ENCODE data around the gene ADAMTSL4. TPM values are rescaled to one million over a fixed set of nuclear protein-coding genes. Genes with fewer than 3 reads are reported as not detected.
"Not testable (repeated sequence)": the region's sequence is repeated elsewhere in the genome, so short reads cannot be mapped to it uniquely, and the experiment has no call there.

The ADAMTSL4 gene
- total RNA-seq, 2 donors from 2014 or later, result 0.48 to 1.0 TPM

DNA sequence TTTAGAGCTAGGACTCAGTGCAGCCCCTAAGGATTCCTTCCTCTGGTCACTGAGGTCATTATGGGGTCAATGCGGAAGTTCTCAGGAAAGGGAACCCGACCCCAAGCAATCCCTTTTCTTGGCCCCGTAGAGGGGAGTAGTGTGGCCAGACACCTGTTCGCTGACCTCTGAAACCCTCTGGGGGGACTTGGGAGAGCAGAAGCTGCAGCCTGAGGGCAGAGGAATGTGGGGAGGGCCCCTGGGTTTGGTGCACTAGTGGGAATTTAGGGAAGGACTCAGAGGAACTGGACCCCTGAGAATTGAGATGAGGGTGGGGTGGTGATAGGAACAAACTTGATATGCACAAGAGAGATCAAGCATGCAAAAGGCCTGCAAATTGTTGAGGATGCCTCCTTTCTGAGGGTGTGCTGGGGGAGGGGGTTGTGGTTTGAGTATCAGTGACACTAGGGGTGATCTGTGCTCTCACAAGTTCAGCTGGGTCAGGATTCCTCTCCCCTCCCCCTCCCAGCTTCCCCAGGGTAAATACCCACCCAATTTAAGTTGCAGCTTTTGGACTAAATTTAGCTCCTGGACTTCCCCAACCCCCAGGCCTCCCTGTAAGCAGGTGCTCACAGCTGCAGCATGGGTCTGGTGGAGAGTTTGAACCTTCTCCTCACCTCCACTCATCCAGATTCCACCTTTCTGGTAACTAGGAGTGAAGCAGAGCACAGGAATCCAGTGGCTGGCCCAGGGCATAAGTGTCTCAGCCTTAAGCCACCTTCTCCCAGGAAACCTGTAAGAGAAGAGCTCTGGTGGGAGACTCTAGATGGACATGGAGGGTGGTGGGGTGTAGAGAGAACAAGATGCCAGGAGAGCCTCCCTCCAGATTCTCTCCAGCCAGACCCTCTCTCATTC, 13.5 kb downstream of the ADAMTSL4 start:
- Mint-ChIP-seq H3K4me1 (ENCODE audit: low read depth in 2 of 2) (peaks cover 62 to 67% of the 10 kb centered on the region in 2 donors), H3K27ac (peak overlapping the region; percentile 98 to 100)

GRCh38 chr1:150563340-150564038, 14.3 kb downstream of the ADAMTSL4 start:
- DNase-seq (ENCODE audit: low spot score), result peak; percentile 59
- peaks cover 70 to 75% of the 10 kb centered on the region in 2 donors for H3K4me1 Mint-ChIP-seq (ENCODE audit: low read depth in 2 of 2)

More for the DNA sequence above, 13.5 kb downstream of the ADAMTSL4 start:
- Mint-ChIP-seq H3K9me3 (no peaks in the 10 kb centered on the region), H3K36me3 (no peaks in the 10 kb centered on the region), H3K4me3 (peak overlapping the region; percentile 96), H3K27me3 (no peaks in the 10 kb centered on the region)
- peak; percentile 31 to 46 for ATAC-seq
- peak; percentile 88 for DNase-seq (ENCODE audit: low spot score)

DNA sequence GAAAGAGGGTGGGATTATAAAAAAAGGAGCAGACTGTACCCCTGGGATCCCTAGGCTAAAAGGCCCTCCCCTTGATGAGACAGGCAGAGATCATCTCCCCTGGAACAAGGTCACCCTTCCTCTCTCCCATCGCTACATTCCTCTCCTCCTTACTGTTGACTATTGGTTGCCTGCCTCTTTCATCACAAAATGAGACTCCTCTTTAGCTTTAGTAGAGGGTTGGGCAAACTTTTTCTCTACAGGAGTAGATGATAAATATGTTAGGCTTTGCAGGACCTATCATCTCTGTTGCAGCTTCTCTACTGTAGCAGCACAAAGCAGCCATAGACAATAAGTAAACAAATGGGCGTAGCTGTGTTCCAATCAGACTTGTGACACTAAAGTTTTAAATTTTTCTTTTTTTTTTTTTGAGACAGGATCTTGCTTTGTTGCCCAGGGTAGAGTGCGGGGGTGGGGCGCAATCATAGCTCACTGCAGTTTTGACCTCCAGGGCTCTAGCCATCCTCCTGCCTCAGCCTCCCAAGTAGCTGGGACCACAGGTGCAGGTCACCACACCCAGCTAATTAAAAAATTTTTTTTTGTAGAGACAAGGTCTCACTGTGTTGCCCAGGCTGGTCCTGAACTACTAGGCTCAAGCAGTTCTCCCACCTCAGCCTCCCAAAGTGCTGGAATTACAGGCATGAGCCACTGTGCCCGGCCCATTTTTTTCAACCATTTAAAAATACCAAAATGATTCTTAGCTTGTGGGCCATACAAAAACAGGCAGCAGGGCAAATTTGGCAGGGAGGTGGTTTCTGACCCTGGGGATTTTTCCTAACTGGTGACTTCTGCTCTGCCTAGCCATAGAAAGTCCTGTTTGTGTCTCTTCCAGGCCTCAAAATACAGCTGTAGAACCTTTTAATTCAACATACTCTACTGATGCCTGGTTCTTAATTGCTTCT, 15.1 kb downstream of the ADAMTSL4 start:
- no peaks in the 10 kb centered on the region for H3K36me3 Mint-ChIP-seq
- peak overlapping the region; percentile 98 to 100 for H3K27ac Mint-ChIP-seq
- peaks cover 76 to 82% of the 10 kb centered on the region in 2 donors for H3K4me1 Mint-ChIP-seq (ENCODE audit: low read depth in 2 of 2)
- ATAC-seq (no peak), DNase-seq (ENCODE audit: low spot score) (peak; percentile 60)
- H3K27me3 Mint-ChIP-seq, result no peaks in the 10 kb centered on the region
- H3K9me3 Mint-ChIP-seq, result no peaks in the 10 kb centered on the region
- H3K4me3 Mint-ChIP-seq, result peak overlapping the region; percentile 96

More at GRCh38 chr1:150563340-150564038, 14.3 kb downstream of the ADAMTSL4 start:
- peak overlapping the region; percentile 96 for H3K4me3 Mint-ChIP-seq
- H3K27me3 Mint-ChIP-seq, result no peaks in the 10 kb centered on the region
- no peaks in the 10 kb centered on the region for H3K36me3 Mint-ChIP-seq
- peak overlapping the region; percentile 98 to 100 for H3K27ac Mint-ChIP-seq
- ATAC-seq, result peak in 1 of 2 donors; percentile 8
- H3K9me3 Mint-ChIP-seq, result no peaks in the 10 kb centered on the region

DNA sequence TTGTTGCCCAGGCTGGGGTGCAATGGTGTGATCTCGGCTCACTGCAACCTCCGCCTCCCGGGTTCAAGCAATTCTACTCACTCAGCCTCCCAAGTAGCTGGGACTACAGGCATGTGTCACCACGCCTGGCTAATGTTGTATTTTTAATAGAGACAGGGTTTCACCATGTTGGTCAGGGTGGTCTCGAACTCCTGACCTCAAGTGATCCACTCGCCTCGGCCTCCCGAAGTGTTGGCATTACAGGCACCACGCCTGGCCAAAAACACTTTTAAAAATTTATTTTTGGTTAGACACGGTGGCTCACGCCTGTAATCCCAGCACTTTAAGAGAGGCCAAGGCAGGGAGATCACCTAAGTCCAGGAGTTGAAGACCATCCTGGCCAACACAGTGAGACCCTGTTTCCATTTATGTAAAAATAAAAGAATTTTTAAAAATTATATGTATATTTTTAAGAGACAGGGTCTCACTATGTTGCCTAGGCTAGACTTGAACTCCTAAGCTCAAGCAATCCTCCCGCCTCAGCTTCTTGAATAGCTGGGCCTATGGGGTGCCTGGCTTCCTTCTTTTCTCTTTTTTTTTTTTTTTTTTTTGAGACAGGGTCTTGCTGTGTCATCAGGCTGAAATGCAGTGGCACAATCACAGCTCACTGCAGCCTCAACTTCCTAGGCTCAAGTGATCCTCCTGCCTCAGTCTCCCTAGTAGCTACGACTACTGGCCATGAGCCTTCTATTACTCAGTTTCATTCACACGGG, 16.2 kb downstream of the ADAMTSL4 start:
- H3K4me1 Mint-ChIP-seq (ENCODE audit: low read depth in 2 of 2), result peaks cover 80 to 87% of the 10 kb centered on the region in 2 donors
- H3K27ac Mint-ChIP-seq, result peak overlapping the region; percentile 98 to 100
- not testable (repeated sequence) for H3K9me3 Mint-ChIP-seq, ATAC-seq, H3K27me3 Mint-ChIP-seq, H3K36me3 Mint-ChIP-seq
- H3K4me3 Mint-ChIP-seq, result peak overlapping the region; percentile 89
- peak; percentile 12 for DNase-seq (ENCODE audit: low spot score)

DNA sequence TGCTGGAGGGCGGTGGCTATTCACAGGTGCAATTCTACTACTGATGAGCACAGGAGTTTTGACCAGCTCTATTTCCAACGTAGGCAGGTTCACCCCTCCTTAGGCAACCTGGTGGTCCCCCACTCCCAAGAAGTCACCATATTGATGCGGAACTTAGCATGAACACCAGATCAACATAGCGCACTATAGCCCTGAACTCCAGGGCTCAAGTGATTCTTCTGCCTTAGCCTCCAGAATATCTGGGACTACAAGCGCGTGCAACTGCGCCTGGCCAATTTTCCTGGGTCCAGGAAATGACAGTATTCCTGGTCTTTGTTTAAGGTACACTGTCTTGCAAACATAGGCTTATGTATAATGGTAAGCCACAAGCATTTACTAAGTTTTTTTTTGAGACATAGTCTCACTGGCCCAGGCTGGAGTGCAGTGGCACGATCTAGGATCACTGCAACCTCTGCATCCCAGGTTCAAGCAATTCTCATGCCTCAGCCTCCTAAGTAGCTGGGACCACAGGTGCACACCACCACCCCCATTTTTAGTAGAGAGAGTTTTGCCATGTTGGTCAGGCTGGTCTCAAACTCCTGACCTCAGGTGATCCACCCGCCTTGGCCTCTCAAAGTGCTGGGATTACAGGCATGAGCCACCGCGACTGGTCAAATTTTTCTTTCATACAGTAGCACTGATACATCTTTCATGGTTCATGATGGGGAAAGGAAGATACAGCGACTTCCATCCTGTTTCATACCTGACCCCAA, 17.6 kb downstream of the ADAMTSL4 start:
- Mint-ChIP-seq H3K36me3 (peaks cover 7% of the 10 kb centered on the region), H3K9me3 (no peaks in the 10 kb centered on the region), H3K4me3 (peak overlapping the region; percentile 89), H3K27me3 (no peaks in the 10 kb centered on the region), H3K4me1 (ENCODE audit: low read depth in 2 of 2) (peaks cover 73 to 85% of the 10 kb centered on the region in 2 donors), H3K27ac (peak overlapping the region; percentile 98 to 100)
- ATAC-seq (no peak), DNase-seq (ENCODE audit: low spot score) (peak; percentile 39)

DNA sequence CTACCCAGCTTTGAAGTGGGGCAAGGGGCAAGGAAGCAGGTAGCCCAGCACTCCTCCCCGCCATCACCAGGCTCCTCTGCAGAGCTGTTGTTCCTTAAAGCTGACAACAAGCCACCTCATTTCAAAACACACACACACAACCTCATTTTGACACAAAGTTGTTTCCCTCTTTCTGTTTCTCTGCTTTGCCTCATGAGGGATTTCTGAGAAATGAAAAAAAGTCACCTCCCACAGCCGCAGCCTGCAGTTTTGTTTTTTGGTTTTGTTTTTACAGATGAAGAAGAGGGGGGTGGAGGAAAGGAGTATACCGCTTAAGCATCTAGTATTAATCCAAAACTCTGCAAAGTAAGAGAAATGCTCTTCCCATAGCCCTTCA, 18.1 kb downstream of the ADAMTSL4 start:
- peaks cover 7% of the 10 kb centered on the region for H3K36me3 Mint-ChIP-seq
- DNase-seq (ENCODE audit: low spot score) (peak; percentile 83), ATAC-seq (peak; percentile 77 to 79)
- H3K27ac Mint-ChIP-seq, result peak overlapping the region; percentile 98 to 100
- H3K9me3 Mint-ChIP-seq, result no peaks in the 10 kb centered on the region
- H3K4me3 Mint-ChIP-seq, result peak overlapping the region; percentile 89
- H3K27me3 Mint-ChIP-seq, result no peaks in the 10 kb centered on the region
- peaks cover 71 to 84% of the 10 kb centered on the region in 2 donors for H3K4me1 Mint-ChIP-seq (ENCODE audit: low read depth in 2 of 2)

- peak overlapping the region; percentile 89 for H3K4me3 Mint-ChIP-seq
- no peaks in the 10 kb centered on the region for H3K9me3 Mint-ChIP-seq
- H3K36me3 Mint-ChIP-seq, result peaks cover 7% of the 10 kb centered on the region
- peaks cover 68 to 80% of the 10 kb centered on the region in 2 donors for H3K4me1 Mint-ChIP-seq (ENCODE audit: low read depth in 2 of 2)
- peak; percentile 70 for DNase-seq (ENCODE audit: low spot score)
- no peaks in the 10 kb centered on the region for H3K27me3 Mint-ChIP-seq
- ATAC-seq, result peak; percentile 50 to 62
- peak overlapping the region; percentile 98 to 100 for H3K27ac Mint-ChIP-seq
These were observed 18.7 kb downstream of the ADAMTSL4 start for GRCh38 chr1:150567717-150568593.

DNA sequence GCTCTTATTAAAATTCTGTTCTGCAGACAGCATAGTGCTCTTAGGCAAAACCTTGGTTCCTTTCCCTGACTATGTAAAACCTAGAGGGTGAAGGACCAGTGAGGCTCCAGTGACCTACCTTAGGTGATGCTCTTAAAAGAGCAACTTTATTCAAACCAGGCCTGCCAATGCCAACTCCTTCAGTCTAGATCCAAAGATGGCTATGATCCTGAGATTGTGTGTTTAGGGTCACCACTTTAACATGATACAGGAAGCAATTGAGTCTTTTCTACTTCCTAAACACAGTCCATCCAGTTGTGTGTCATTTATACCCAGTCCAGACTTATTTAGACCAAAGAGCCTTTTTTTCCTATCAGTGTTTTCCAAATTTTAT, 19.4 kb downstream of the ADAMTSL4 start:
- Mint-ChIP-seq H3K4me3 (peak overlapping the region; percentile 89), H3K9me3 (no peaks in the 10 kb centered on the region), H3K27me3 (no peaks in the 10 kb centered on the region), H3K27ac (peak overlapping the region; percentile 98 to 100), H3K4me1 (ENCODE audit: low read depth in 2 of 2) (peaks cover 67 to 79% of the 10 kb centered on the region in 2 donors), H3K36me3 (peaks cover 7% of the 10 kb centered on the region)
- ATAC-seq (no peak), DNase-seq (ENCODE audit: low spot score) (no peak)

DNA sequence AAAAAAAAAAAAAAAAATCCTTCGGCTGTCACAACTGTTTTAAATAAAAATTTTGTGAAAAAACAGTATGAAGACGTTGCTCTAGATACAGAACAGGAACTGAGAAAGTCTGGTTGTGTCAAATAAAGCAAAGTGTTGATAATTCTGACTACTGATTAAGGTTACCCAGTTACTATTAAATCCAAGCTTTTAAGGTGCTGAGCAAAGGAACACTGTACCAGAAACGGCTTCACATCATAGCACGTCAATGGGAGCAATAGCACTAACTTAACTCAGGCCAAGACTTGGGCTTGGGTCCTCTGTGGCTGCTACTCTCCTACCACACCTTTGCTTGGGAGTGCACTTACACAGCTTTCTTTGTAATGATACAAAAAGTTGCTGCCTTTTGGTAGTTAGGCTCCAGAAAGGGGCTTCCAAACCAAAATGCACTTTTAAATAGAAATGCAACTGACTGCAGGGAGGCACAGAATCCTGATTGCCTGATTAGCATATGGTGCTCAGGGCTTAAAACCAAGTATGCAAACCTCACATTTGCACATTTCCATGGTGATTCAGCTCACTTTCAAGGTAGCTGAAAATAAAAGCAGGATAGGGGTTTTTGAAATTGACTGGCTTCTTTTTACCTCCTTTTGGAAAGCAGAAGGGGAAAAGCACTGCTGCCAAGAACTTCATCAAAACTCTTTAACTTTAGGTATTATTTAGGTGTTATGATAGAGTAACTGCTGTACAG, 23.9 kb downstream of the ADAMTSL4 start:
- Mint-ChIP-seq H3K4me1 (ENCODE audit: low read depth in 2 of 2) (peaks cover 64 to 73% of the 10 kb centered on the region in 2 donors), H3K27me3 (no peaks in the 10 kb centered on the region), H3K4me3 (peak overlapping the region; percentile 92), H3K36me3 (peaks cover 46% of the 10 kb centered on the region), H3K27ac (peak overlapping the region; percentile 98 to 100), H3K9me3 (no peaks in the 10 kb centered on the region)
- DNase-seq (ENCODE audit: low spot score) (no peak), ATAC-seq (no peak)

- Mint-ChIP-seq H3K4me1 (ENCODE audit: low read depth in 2 of 2) (peaks cover 61 to 67% of the 10 kb centered on the region in 2 donors), H3K36me3 (peaks cover 51% of the 10 kb centered on the region), H3K4me3 (peak overlapping the region; percentile 92), H3K27ac (peak overlapping the region; percentile 98 to 100)
- not testable (repeated sequence) for ATAC-seq, H3K9me3 Mint-ChIP-seq, H3K27me3 Mint-ChIP-seq
- peak; percentile 60 for DNase-seq (ENCODE audit: low spot score)
These were observed 24.5 kb downstream of the ADAMTSL4 start for GRCh38 chr1:150573648-150574071.

Measured in natural killer cell treated with Interleukin-12 subunit alpha and Interleukin-12 subunit beta and Interleukin-15 and Interleukin-18, amount 100 ng/mL, for 72 hours (primary cell).